T-helper 1 cell treated with Interleukin-12 subunit alpha and Interleukin-12 subunit beta and Interleukin-4 antibody, amounts not matched to agents 30 μg/mL and 1 μg/mL, for 36 hours (primary cell): ENCODE data around the gene PDC.

ENCODE experiments used
- H3K27ac Mint-ChIP-seq: one replicate; pipeline ENCODE4 v1.8.0; 2021; ENCODE audit warnings: mild to moderate bottlenecking, mixed read lengths
- H3K27me3 Mint-ChIP-seq: one replicate; pipeline ENCODE4 v1.8.0; 2021; ENCODE audit warnings: low read depth, mixed read lengths
- H3K36me3 Mint-ChIP-seq: one replicate; pipeline ENCODE4 v1.8.0; 2021; ENCODE audit warnings: low read depth, mixed read lengths
- H3K4me1 Mint-ChIP-seq: one replicate; pipeline ENCODE4 v1.8.0; 2021; ENCODE audit warnings: low read depth, mixed read lengths
- H3K4me3 Mint-ChIP-seq: one replicate; pipeline ENCODE4 v1.8.0; 2021; ENCODE audit warnings: mild to moderate bottlenecking, moderate library complexity, mixed read lengths
- H3K9me3 Mint-ChIP-seq: one replicate; pipeline ENCODE4 v1.8.0; 2021; ENCODE audit warnings: mixed read lengths

The PDC gene

DNA sequence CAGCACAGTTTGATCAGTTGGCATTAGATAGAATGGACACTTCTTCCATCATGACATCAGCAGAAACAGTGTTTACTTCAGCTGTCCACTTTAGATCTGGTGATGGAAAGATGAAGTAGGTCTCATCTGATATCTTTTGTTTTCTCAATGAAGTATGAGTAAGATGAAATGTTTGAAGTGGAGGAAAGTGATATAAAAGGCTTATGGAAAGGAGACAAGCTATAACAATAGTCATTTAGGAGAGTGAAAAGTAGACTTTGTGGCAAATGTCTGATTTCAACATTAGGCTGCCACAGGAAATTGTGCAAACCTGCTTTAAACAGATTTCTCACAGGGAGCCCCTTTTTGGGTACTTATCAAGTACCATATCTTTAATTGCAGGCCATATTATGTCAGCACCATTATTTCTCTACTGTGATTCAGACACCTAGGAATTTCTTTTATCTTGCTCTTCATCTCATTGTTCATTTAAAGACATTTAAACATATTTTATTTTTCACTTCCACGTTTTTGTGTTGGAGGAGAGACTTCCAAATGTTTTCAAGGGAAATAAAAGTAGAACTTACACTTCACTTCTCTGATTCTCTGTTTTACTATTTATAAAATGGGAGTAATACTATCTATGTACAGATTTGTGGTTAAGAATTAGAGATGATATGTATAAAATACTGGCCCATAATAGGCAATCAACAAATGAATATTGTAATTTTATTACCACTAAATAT, 18.1 kb downstream of the PDC start:
- no peak overlapping the region for H3K27ac Mint-ChIP-seq
- H3K9me3 Mint-ChIP-seq: no peaks in the 10 kb centered on the region
- peaks cover 5% of the 10 kb centered on the region for H3K36me3 Mint-ChIP-seq
- no peaks in the 10 kb centered on the region for H3K27me3 Mint-ChIP-seq
- no peak overlapping the region for H3K4me3 Mint-ChIP-seq
- peaks cover 12% of the 10 kb centered on the region for H3K4me1 Mint-ChIP-seq

GRCh38 chr1:186440584-186440983, 20.3 kb downstream of the PDC start:
- Mint-ChIP-seq H3K27ac (no peak overlapping the region), H3K4me3 (no peak overlapping the region)

GRCh38 chr1:186438567-186438966, 22.3 kb downstream of the PDC start:
- Mint-ChIP-seq H3K36me3 (peaks cover 8% of the 10 kb centered on the region), H3K4me1 (peaks cover 17% of the 10 kb centered on the region), H3K27ac (no peak overlapping the region), H3K4me3 (no peak overlapping the region), H3K9me3 (no peaks in the 10 kb centered on the region), H3K27me3 (no peaks in the 10 kb centered on the region)

More at GRCh38 chr1:186440584-186440983, 20.3 kb downstream of the PDC start:
- peaks cover 8% of the 10 kb centered on the region for H3K36me3 Mint-ChIP-seq
- no peaks in the 10 kb centered on the region for H3K27me3 Mint-ChIP-seq
- peaks cover 12% of the 10 kb centered on the region for H3K4me1 Mint-ChIP-seq
- H3K9me3 Mint-ChIP-seq: no peaks in the 10 kb centered on the region

DNA sequence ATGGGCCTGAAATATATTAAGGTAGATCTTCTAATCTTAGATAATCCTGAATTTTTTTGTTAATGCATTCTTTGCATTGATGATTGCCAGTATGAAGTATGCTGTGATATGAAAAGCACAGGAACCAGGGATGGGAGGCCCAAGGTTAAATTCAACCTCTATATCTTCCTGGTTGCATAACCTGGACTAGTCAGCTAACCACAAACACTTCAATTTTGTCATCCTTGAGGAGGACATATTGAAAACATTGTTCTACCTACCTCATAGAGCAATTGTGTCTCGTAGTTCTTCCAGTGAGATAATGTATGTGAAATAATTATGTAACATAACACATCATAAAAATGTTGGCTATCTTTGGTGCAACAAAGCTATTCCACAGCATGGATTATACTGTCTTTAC, 25.6 kb downstream of the PDC start:
- Mint-ChIP-seq H3K4me1 (peaks cover 6% of the 10 kb centered on the region), H3K27ac (no peak overlapping the region), H3K27me3 (no peaks in the 10 kb centered on the region), H3K4me3 (no peak overlapping the region), H3K36me3 (peaks cover 5% of the 10 kb centered on the region), H3K9me3 (no peaks in the 10 kb centered on the region)

GRCh38 chr1:186429017-186429416, 31.9 kb downstream of the PDC start:
- H3K4me1 Mint-ChIP-seq: peaks cover 8% of the 10 kb centered on the region
- H3K9me3 Mint-ChIP-seq: peaks cover 11% of the 10 kb centered on the region
- H3K27ac Mint-ChIP-seq: no peak overlapping the region
- H3K36me3 Mint-ChIP-seq: peaks cover 30% of the 10 kb centered on the region
- no peaks in the 10 kb centered on the region for H3K27me3 Mint-ChIP-seq
- H3K4me3 Mint-ChIP-seq: no peak overlapping the region

GRCh38 chr1:186426118-186426517, 34.8 kb downstream of the PDC start:
- no peak overlapping the region for H3K4me3 Mint-ChIP-seq
- H3K36me3 Mint-ChIP-seq: peaks cover 30% of the 10 kb centered on the region
- no peak overlapping the region for H3K27ac Mint-ChIP-seq
- peaks cover 11% of the 10 kb centered on the region for H3K9me3 Mint-ChIP-seq
- no peaks in the 10 kb centered on the region for H3K27me3 Mint-ChIP-seq
- peaks cover 9% of the 10 kb centered on the region for H3K4me1 Mint-ChIP-seq

DNA sequence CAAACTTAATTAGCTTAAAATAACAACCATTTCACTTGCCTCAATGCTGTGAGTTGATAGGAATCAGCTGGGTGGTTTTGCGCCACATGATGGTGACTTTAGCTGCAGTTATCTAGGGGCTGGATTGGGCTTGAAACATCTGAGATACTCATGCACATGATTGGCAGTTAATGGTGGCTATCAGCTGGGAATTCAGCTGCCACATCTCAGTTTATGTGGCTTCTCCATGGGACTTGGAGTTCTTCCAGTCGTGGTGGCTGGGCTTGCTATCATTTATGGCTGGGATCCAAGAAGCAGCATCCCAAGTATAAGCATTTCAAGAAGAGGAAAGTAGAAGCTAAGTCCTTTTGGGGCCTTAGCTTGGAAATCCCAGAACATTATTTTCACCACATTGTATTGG, 36.4 kb downstream of the PDC start:
- no peak overlapping the region for H3K27ac Mint-ChIP-seq
- H3K36me3 Mint-ChIP-seq: peaks cover 30% of the 10 kb centered on the region
- peaks cover 11% of the 10 kb centered on the region for H3K9me3 Mint-ChIP-seq
- H3K27me3 Mint-ChIP-seq: no peaks in the 10 kb centered on the region
- no peak overlapping the region for H3K4me3 Mint-ChIP-seq
- peaks cover 20% of the 10 kb centered on the region for H3K4me1 Mint-ChIP-seq

GRCh38 chr1:186421446-186421845, 39.5 kb downstream of the PDC start:
- Mint-ChIP-seq H3K4me3 (no peak overlapping the region), H3K36me3 (peaks cover 27% of the 10 kb centered on the region), H3K4me1 (peaks cover 20% of the 10 kb centered on the region), H3K27ac (peak overlapping the region; percentile 84), H3K27me3 (no peaks in the 10 kb centered on the region), H3K9me3 (peaks cover 4% of the 10 kb centered on the region)

- peak overlapping the region; percentile 84 for H3K27ac Mint-ChIP-seq
These were observed 40.0 kb downstream of the PDC start for GRCh38 chr1:186420923-186421322.

DNA sequence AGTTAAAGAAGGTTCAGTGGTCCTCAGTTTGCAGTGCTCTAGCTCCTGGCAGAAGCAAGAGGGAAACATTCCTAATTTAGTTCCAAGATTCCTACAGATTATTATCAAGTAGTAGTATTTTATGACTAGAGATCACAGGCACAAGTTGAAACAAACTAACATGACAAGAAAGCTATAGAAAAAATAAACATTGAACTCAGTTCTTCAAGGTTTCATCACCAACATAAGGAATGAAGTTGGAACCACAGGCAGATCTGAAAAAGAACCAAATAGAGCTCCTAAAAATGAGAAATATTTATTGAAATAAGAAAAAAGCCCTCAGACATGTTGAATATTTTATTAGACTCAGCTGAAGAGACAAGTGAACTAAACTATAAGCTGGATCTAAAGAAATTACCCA, 40.6 kb downstream of the PDC start:
- peak overlapping the region; percentile 84 for H3K27ac Mint-ChIP-seq
- no peaks in the 10 kb centered on the region for H3K9me3 Mint-ChIP-seq
- peaks cover 15% of the 10 kb centered on the region for H3K4me1 Mint-ChIP-seq
- H3K36me3 Mint-ChIP-seq: peaks cover 19% of the 10 kb centered on the region
- H3K27me3 Mint-ChIP-seq: no peaks in the 10 kb centered on the region
- peak overlapping the region; percentile 59 for H3K4me3 Mint-ChIP-seq

More at GRCh38 chr1:186420923-186421322, 40.0 kb downstream of the PDC start:
- no peaks in the 10 kb centered on the region for H3K9me3 Mint-ChIP-seq
- no peaks in the 10 kb centered on the region for H3K27me3 Mint-ChIP-seq
- peaks cover 21% of the 10 kb centered on the region for H3K36me3 Mint-ChIP-seq
- H3K4me1 Mint-ChIP-seq: peaks cover 18% of the 10 kb centered on the region
- peak overlapping the region; percentile 59 for H3K4me3 Mint-ChIP-seq

GRCh38 chr1:186418503-186418902, 42.4 kb downstream of the PDC start:
- Mint-ChIP-seq H3K27ac (peak overlapping the region; percentile 7), H3K4me3 (no peak overlapping the region), H3K9me3 (no peaks in the 10 kb centered on the region), H3K36me3 (peaks cover 16% of the 10 kb centered on the region), H3K4me1 (peaks cover 15% of the 10 kb centered on the region), H3K27me3 (no peaks in the 10 kb centered on the region)

GRCh38 chr1:186413319-186413718, 47.6 kb downstream of the PDC start:
- no peaks in the 10 kb centered on the region for H3K27me3 Mint-ChIP-seq
- no peak overlapping the region for H3K27ac Mint-ChIP-seq
- H3K36me3 Mint-ChIP-seq: peaks cover 12% of the 10 kb centered on the region
- no peak overlapping the region for H3K4me3 Mint-ChIP-seq
- peaks cover 2% of the 10 kb centered on the region for H3K4me1 Mint-ChIP-seq
- no peaks in the 10 kb centered on the region for H3K9me3 Mint-ChIP-seq

DNA sequence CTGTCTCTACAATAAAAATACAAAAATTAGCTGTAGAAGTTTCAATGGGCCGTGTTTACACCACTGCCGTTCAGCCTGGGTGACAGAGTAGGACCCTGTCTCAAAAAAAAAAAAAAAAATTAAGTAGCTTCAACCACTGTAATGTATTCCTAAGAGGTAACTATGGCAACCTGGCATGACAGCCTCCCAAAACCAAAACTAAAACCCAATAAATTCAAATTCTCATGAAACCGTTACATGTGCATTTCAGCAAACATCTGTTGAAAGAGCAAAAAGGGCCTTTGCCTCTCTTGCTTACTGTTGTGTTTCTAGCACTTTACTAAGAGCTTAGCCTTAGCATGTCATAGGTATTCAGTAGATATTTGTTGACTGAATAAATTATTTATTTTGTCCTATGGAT, 51.8 kb downstream of the PDC start:
- Mint-ChIP-seq H3K36me3 (peaks cover 22% of the 10 kb centered on the region), H3K27me3 (no peaks in the 10 kb centered on the region), H3K4me1 (peaks cover 9% of the 10 kb centered on the region), H3K27ac (no peak overlapping the region), H3K9me3 (no peaks in the 10 kb centered on the region), H3K4me3 (no peak overlapping the region)

DNA sequence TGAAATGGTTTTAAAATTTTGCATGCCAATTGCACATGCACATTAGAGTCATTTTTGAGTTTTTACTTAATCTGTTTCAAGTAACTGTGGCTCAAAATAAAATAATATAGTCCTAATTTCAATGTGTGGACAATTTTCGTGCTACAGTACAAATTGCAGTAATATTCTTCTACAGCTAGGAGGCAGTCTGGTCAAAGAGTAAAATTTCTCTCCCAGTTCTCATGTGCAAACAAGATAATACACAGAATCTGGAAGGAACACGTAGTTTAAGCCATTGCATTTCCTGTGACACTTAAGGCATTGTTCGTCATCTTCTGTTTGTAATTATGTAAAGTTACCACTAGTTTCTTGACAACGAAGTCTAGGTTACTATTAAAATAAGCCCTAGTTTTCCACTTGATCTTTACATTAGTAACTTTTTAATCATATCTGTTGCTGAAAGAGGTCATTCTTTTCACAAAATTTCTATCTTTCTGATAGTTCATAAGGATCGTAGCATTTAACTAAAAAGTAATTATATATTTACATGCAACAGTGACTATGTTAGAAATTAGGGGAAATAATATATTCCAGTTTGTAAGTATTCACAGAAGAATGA, 56.4 kb downstream of the PDC start:
- Mint-ChIP-seq H3K4me1 (peaks cover 7% of the 10 kb centered on the region), H3K36me3 (peaks cover 15% of the 10 kb centered on the region), H3K9me3 (no peaks in the 10 kb centered on the region), H3K27me3 (no peaks in the 10 kb centered on the region), H3K27ac (peak overlapping the region; percentile 59), H3K4me3 (no peak overlapping the region)

- Mint-ChIP-seq H3K9me3 (no peaks in the 10 kb centered on the region), H3K4me3 (no peak overlapping the region), H3K27ac (no peak overlapping the region), H3K4me1 (peaks cover 7% of the 10 kb centered on the region), H3K27me3 (no peaks in the 10 kb centered on the region), H3K36me3 (peaks cover 15% of the 10 kb centered on the region)
These were observed 57.3 kb downstream of the PDC start for GRCh38 chr1:186403632-186404031.
